NT2/D1 (cell line): Measurements from ENCODE around the gene KIF4A.

Source experiments
- YY1 ChIP-seq: IDR thresholded peaks from 2 replicates; pipeline ENCODE4 v1.6.1; 2011; ENCODE audit not compliant: insufficient read length, insufficient read depth
- ZNF274 ChIP-seq: IDR thresholded peaks from 2 replicates; pipeline ENCODE4 v1.6.1; 2011; ENCODE audit warnings: mild to moderate bottlenecking, low read depth, low read length

GRCh38 chrX:70434352-70434866, 144.5 kb downstream of the KIF4A start:
- TF ChIP-seq YY1 (no peak), ZNF274 (no peak)
